GM12878 (cell line): ENCODE results near the gene POLD1. TPM values are rescaled to one million over a fixed set of nuclear protein-coding genes. Genes with fewer than 3 reads are reported as not detected.

Source experiments
- ATAC-seq: fragments of 200-7000 bp; cut with Tn5 transposase; 3 replicates; pipeline ENCODE4 v1.9.1; 2020; ENCODE audit warnings: mild to moderate bottlenecking, moderate library complexity
- BruUV-seq: library from RNA; stranded (reverse); fragments of 400-500 nt; replicated peaks from 2 replicates; lab custom pipeline; 2021; lab: Mats Ljungman, UMichigan
- CTCF ChIA-PET: fragments of 300-600 bp; sonication (Branson Sonifier 250); formaldehyde crosslinking; extraction: SDS; loops from one replicate; lab custom pipeline; 2021; ENCODE audit warnings: inconsistent platforms; lab: Yijun Ruan, JAX
- POLR2A ChIA-PET: fragments of 350-600 bp; formaldehyde crosslinking; extraction: SDS; loops from one replicate; lab custom pipeline; 2021; ENCODE audit warnings: inconsistent platforms; lab: Charles Lee
- RAD21 ChIA-PET: fragments of 300-600 bp; sonication (Branson Sonifier 250); formaldehyde crosslinking; loops from one replicate; lab custom pipeline; 2023; ENCODE audit warnings: antibody characterized with exemption; ENCODE audit not compliant: unreplicated experiment; lab: Charles Lee
- SMC1A ChIA-PET: fragments of 300-600 bp; sonication (Branson Sonifier 250); formaldehyde crosslinking; loops from one replicate; lab custom pipeline; 2023; ENCODE audit not compliant: unreplicated experiment, uncharacterized antibody; lab: Charles Lee
- DNase-seq: peaks from one replicate; pipeline ENCODE4 v3.0.0-alpha.2; 2011; ENCODE audit warnings: low read depth, low spot score
- FAIRE-seq: peaks from 3 replicates; lab custom pipeline; 2011; peaks lifted over from hg19 to GRCh38; lab: Jason Lieb, UNC
- H2AFZ ChIP-seq: 2 replicates; pipeline ENCODE4 v1.6.0; 2011; ENCODE audit warnings: low read depth, low read length, control low read depth; ENCODE audit not compliant: control insufficient read depth
- H3K27ac ChIP-seq: 2 replicates; pipeline ENCODE4 v1.5.1; 2011; ENCODE audit warnings: control low read depth; ENCODE audit not compliant: control insufficient read depth, insufficient read depth
- H3K27me3 ChIP-seq, 2 experiments: replicated peaks in 1 of 2; 2 replicates each; pipeline versions ENCODE4 v1.6.0 to v1.6.1; 2011; ENCODE audit warnings: low read length in 1 of 2; ENCODE audit not compliant: control insufficient read depth in 2 of 2, insufficient read depth in 2 of 2
- H3K36me3 ChIP-seq, 2 experiments: 2 replicates each; pipeline ENCODE4 v1.5.1; 2011; ENCODE audit warnings: low read length in 1 of 2; ENCODE audit not compliant: control insufficient read depth in 2 of 2, insufficient read depth in 2 of 2
- H3K4me1 ChIP-seq: 2 replicates; pipeline ENCODE4 v1.6.1; 2011; ENCODE audit warnings: mild to moderate bottlenecking, low read length, moderate library complexity, mixed read lengths; ENCODE audit not compliant: control insufficient read depth, insufficient read depth
- H3K4me2 ChIP-seq: 2 replicates; pipeline ENCODE4 v1.6.0; 2011; ENCODE audit warnings: control low read depth; ENCODE audit not compliant: control insufficient read depth, insufficient read depth
- H3K4me3 ChIP-seq: fragments of 200-600 bp; sonication (generic); 2 replicates; pipeline ENCODE4 v1.5.1; 2016
- H3K79me2 ChIP-seq: 2 replicates; pipeline ENCODE4 v1.6.0; 2011; ENCODE audit warnings: low read length; ENCODE audit not compliant: control insufficient read depth, insufficient read depth
- H3K9ac ChIP-seq: 2 replicates; pipeline ENCODE4 v1.8.0; 2011; ENCODE audit warnings: low read length, control low read depth, mixed read lengths; ENCODE audit not compliant: control insufficient read depth, insufficient read depth
- H3K9me3 ChIP-seq: replicated peaks from 3 replicates; pipeline ENCODE4 v1.5.1; 2011; ENCODE audit warnings: mild to moderate bottlenecking, low read length; ENCODE audit not compliant: control insufficient read depth, insufficient read depth
- H4K20me1 ChIP-seq: 2 replicates; pipeline ENCODE4 v1.6.0; 2011; ENCODE audit not compliant: control insufficient read depth, insufficient read depth
- BCL3 ChIP-seq: IDR thresholded peaks from 2 replicates; pipeline ENCODE4 v1.6.1; 2011; ENCODE audit warnings: borderline replicate concordance, low read depth, mild to moderate bottlenecking, moderate library complexity, low read length; ENCODE audit not compliant: insufficient read depth, poor library complexity, severe bottlenecking
- GATAD2B ChIP-seq: fragments of 450-650 bp; conservative IDR thresholded peaks from 2 replicates; pipeline ENCODE4 v1.6.1; 2017; ENCODE audit warnings: low read depth, mild to moderate bottlenecking, moderate library complexity
- JUND ChIP-seq: IDR thresholded peaks from 2 replicates; pipeline ENCODE4 v1.6.1; 2012; ENCODE audit warnings: low read depth, mild to moderate bottlenecking, low read length, improper control_type of control experiment, moderate library complexity
- MTA2 ChIP-seq: fragments of 450-650 bp; IDR thresholded peaks from 2 replicates; pipeline ENCODE4 v1.6.1; 2016; ENCODE audit warnings: low read depth, mild to moderate bottlenecking, moderate library complexity
- POU2F2 ChIP-seq: IDR thresholded peaks from 3 replicates; pipeline ENCODE4 v1.6.1; 2011; ENCODE audit warnings: low read depth, mild to moderate bottlenecking, low read length, borderline replicate concordance
- SUPT20H ChIP-seq: IDR thresholded peaks from 2 replicates; pipeline ENCODE4 v1.6.1; 2011; ENCODE audit warnings: low read depth, mild to moderate bottlenecking, low read length, moderate library complexity, borderline replicate concordance; ENCODE audit not compliant: control insufficient read depth
- YY1 ChIP-seq: IDR thresholded peaks from 2 replicates; pipeline ENCODE4 v1.6.1; 2011; ENCODE audit warnings: low read depth, mild to moderate bottlenecking, low read length
- ZNF24 ChIP-seq: fragments of 450-650 bp; IDR thresholded peaks from 2 replicates; pipeline ENCODE4 v1.6.1; 2017; ENCODE audit warnings: antibody characterized with exemption, mild to moderate bottlenecking
- WGBS: methylation state at CpG from one replicate; pipeline ENCODE4 v1.1.6; 2016; ENCODE audit warnings: low lambda C conversion rate; ENCODE audit not compliant: insufficient replicate concordance, insufficient coverage; ENCODE audit errors: missing lambda C conversion rate; 5-methylcytosine and 5-hydroxymethylcytosine counted together
- in situ Hi-C: fragments of 300-500 bp; cut with MboI; formaldehyde crosslinking; loops from 9 replicates; pipeline ENCODE4 v1.14.3; 2018; ENCODE audit warnings: mixed read lengths
- intact Hi-C: fragments of 100-400 bp; cut with micrococcal nuclease; formaldehyde crosslinking; loops from one replicate; pipeline ENCODE4 v1.14.2; 2022; ENCODE audit not compliant: unreplicated experiment
- polyA plus RNA-seq, 11 experiments: library from polyadenylated mRNA; depleted of rRNA in 4 of 11; unstranded in 6 of 11; stranded (reverse) in 5 of 11; fragments of >200 nt; fragmentation: Nextera tagmentation in 4 of 11; fragmentation: Illumina TruSeq in 1 of 11; extraction: Ambion mirVana in 4 of 11; extraction: Trizol in 1 of 11; gene quantifications; 1 replicate in 1 of 11; 2 replicates in 10 of 11; pipeline versions ENCODE4 v1.2.1 to v1.2.3, GENCODE V29; 2011 to 2016; ENCODE audit warnings: inconsistent platforms in 2 of 11, missing spikeins in 2 of 11, low read depth in 1 of 11
- total RNA-seq, 4 experiments: library from RNA; depleted of rRNA in 3 of 4; stranded (reverse); fragments of >200 nt in 3 of 4; fragmentation: Illumina TruSeq in 1 of 4; extraction: Trizol in 1 of 4; gene quantifications; 2 replicates each; pipeline versions ENCODE4 v1.2.1 to v1.2.3, GENCODE V29; 2013 to 2021
- TF ChIP-seq, protein P1 (sequence below): fragments of 450-650 bp; conservative IDR thresholded peaks from 2 replicates; pipeline ENCODE4 v1.6.1; 2017; ENCODE audit warnings: mild to moderate bottlenecking, moderate library complexity
- TF ChIP-seq, protein P2 (sequence below): IDR thresholded peaks from 2 replicates; pipeline ENCODE4 v1.6.1; 2012; ENCODE audit warnings: mild to moderate bottlenecking, low read depth, low read length

POLD1 gene
- total and polyA plus RNA-seq, 10 of the 15 experiments (the other 5 are each of a cell fraction or from before 2014, with no cell fraction given) = 0.76 to 165 (median 63.4) TPM

- SMC1A ChIA-PET = no interaction called here
- Histone ChIP-seq H3K4me1 (peaks cover 7% of the 10 kb centered on the region; the same call in 1 of the 2 replicates), H3K4me2 (no peak overlapping the region), H3K9me3 (no peaks in the 10 kb centered on the region), H3K9ac (no peak overlapping the region), H2AFZ (no peak overlapping the region), H3K27ac (no peak overlapping the region), H3K79me2 (peaks cover 12% of the 10 kb centered on the region), H3K27me3 (no peaks in the 10 kb centered on the region), H3K36me3 (peaks cover 5 to 16% of the 10 kb centered on the region in 2 experiments; a peak in 3 of 4 replicates), H3K4me3 (no peak overlapping the region), H4K20me1 (no peaks in the 10 kb centered on the region)
- TF ChIP-seq POU2F2 (no peak), SUPT20H (no peak)
- ATAC-seq = no peak
- 95% methylated on average over 11 of the region's 11 CpGs for WGBS
- BruUV-seq = no TSS peak
- POLR2A ChIA-PET = interaction anchor here (0.7 kb wide), 1 partner anchor 81 kb away, joined by 3 read pairs; no protein-coding TSS in a partner anchor
- RAD21 ChIA-PET = no interaction called here
- intact Hi-C loops = no loop called here
- in situ Hi-C loops = no loop called here
- DNase-seq = no peak
- CTCF ChIA-PET = no interaction called here
- FAIRE-seq = no peak
Observed at GRCh38 chr19:50380137-50380536, 4.0 kb upstream of the POLD1 start.

- Histone ChIP-seq H4K20me1 (no peaks in the 10 kb centered on the region), H3K9ac (no peak overlapping the region), H3K9me3 (no peaks in the 10 kb centered on the region), H3K27ac (no peak overlapping the region), H2AFZ (no peak overlapping the region), H3K4me2 (no peak overlapping the region), H3K36me3 (peaks cover 5 to 16% of the 10 kb centered on the region in 2 experiments; a peak in 3 of 4 replicates), H3K27me3 (no peaks in the 10 kb centered on the region), H3K4me1 (peaks cover 7% of the 10 kb centered on the region; the same call in 1 of the 2 replicates), H3K4me3 (no peak overlapping the region), H3K79me2 (peaks cover 18% of the 10 kb centered on the region)
- ChIA-PET SMC1A (no interaction called here), POLR2A (no interaction called here), RAD21 (no interaction called here), CTCF (no interaction called here)
- no peak for FAIRE-seq
- BruUV-seq = no TSS peak
- in situ Hi-C loops (no loop called here), intact Hi-C loops (no loop called here)
- no peak for ATAC-seq
- no peak for DNase-seq
- 92% methylated on average over 7 of the region's 8 CpGs for WGBS
- TF ChIP-seq, protein P1, sequence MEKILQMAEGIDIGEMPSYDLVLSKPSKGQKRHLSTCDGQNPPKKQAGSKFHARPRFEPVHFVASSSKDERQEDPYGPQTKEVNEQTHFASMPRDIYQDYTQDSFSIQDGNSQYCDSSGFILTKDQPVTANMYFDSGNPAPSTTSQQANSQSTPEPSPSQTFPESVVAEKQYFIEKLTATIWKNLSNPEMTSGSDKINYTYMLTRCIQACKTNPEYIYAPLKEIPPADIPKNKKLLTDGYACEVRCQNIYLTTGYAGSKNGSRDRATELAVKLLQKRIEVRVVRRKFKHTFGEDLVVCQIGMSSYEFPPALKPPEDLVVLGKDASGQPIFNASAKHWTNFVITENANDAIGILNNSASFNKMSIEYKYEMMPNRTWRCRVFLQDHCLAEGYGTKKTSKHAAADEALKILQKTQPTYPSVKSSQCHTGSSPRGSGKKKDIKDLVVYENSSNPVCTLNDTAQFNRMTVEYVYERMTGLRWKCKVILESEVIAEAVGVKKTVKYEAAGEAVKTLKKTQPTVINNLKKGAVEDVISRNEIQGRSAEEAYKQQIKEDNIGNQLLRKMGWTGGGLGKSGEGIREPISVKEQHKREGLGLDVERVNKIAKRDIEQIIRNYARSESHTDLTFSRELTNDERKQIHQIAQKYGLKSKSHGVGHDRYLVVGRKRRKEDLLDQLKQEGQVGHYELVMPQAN = no peak
- TF ChIP-seq GATAD2B (no peak), YY1 (no peak), ZNF24 (no peak), MTA2 (no peak), BCL3 (no peak), JUND (no peak)
- TF ChIP-seq, protein P2, sequence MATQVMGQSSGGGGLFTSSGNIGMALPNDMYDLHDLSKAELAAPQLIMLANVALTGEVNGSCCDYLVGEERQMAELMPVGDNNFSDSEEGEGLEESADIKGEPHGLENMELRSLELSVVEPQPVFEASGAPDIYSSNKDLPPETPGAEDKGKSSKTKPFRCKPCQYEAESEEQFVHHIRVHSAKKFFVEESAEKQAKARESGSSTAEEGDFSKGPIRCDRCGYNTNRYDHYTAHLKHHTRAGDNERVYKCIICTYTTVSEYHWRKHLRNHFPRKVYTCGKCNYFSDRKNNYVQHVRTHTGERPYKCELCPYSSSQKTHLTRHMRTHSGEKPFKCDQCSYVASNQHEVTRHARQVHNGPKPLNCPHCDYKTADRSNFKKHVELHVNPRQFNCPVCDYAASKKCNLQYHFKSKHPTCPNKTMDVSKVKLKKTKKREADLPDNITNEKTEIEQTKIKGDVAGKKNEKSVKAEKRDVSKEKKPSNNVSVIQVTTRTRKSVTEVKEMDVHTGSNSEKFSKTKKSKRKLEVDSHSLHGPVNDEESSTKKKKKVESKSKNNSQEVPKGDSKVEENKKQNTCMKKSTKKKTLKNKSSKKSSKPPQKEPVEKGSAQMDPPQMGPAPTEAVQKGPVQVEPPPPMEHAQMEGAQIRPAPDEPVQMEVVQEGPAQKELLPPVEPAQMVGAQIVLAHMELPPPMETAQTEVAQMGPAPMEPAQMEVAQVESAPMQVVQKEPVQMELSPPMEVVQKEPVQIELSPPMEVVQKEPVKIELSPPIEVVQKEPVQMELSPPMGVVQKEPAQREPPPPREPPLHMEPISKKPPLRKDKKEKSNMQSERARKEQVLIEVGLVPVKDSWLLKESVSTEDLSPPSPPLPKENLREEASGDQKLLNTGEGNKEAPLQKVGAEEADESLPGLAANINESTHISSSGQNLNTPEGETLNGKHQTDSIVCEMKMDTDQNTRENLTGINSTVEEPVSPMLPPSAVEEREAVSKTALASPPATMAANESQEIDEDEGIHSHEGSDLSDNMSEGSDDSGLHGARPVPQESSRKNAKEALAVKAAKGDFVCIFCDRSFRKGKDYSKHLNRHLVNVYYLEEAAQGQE = no peak
Observed at GRCh38 chr19:50380751-50381151, 3.4 kb upstream of the POLD1 start.
